ENCODE results near the gene STX18.
"Not testable (repeated sequence)": the region's sequence is repeated elsewhere in the genome, so short reads cannot be mapped to it uniquely, and the experiment has no call there.

Gene STX18

DNA sequence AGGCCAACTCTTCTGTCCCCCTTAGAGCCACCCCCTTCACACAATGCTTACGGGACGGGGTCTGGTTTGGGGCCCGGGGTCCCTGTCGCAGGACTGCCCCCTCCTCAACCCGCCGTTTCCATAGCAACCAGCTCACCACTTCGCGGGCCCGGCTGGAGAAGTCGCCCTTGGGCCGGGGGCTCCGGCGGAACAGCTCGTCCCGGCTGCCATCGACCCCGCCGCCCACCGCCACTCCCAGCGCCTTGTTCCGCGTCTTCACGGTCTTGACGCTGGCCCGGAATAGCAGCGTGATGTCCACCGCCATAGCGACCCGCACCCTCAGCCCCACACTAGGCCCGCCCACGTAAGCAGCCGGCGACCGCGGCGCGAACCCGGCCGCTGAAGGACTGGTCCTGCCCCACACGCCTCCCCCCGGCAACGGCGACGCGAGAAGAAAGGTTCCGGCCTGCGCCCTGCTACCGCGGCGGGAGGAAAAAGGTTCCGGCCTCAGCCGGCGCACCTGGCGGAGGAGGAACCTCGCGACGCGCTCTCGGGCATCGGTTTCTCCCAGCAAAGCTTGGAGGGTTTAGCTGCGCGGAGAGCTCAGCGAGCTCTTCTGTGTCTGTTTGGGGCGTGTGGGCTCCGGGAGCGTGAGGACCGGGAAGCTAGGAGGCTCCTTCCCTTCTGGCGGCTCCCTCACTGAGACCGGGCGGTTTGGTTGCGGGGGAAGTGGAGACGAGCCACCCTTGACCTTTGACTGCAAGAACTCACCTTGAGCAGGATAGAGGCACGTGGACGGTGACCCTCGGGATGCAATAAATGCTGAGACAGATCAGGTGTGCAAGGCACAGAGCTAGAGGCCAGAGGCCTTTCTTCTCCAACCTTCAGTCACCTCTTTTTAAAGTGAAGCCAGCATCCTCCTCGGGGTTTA, at the start of gene STX18:
STX18 (minus strand) TSS at position 388 of the 910 bp plus-strand sequence; CDS start at position 304, 84 bp downstream.
- DNase-seq = peak; percentile 68

DNA sequence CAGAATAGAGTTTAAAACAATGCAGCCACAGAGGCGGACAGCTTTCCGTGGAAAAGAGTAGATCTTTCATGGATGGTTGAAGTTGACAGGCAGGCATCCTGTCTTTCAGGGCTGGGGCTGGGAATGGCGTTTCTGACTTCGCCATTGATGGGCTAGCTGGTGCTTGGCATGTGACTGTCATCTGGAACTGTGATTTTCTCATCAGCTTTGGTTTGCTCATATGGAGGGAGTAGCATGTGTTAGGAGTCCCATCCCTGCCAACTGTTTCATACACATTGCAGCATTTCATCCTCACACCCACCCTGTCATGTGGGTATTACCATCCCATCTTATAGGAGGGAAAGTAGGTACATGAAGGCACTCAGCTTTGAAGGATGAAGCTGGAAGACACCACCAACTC, 49.2 kb upstream of the STX18 start:
- DNase-seq = no peak

DNA sequence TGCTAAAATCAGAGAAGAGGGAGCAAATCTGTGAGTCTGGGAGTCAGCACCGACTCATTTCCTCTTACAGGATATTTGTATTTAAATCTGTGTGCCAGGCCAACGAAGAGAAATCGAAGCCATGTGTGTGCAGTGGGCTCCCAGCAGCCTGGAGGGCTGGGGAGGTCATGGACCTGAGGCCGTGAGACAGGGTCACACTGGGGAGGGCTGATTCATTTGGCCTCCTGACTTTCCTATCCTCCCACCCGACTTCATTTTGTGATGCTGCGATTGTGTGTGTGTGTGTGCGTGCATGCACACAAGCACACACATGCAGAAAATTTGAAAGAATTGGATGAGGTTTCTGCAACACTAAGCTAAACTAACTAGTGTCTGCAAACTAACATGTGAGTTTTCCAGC, 48.7 kb upstream of the STX18 start:
- DNase-seq = no peak

GRCh38 chr4:4585012-4585670, 43.3 kb upstream of the STX18 start:
- no peak for DNase-seq

DNA sequence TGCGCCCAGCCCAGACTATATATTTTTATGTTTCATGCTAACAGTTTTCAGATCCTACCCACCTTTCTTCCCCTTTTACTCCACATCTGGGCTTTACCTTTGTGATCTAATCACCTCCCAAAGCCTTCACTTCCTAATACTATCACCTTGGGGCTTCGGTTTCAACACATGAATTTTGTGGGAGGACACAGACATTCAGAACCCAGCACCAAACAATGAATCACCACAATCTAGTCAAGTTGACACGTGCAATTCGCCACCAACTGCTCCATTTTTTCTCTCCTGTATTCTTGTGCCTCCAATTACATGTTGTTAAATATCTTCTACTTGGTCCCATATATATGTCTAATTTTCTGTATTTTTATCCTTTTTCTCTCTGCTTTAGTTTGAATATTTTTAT, 41.8 kb upstream of the STX18 start:
- no peak for DNase-seq

DNA sequence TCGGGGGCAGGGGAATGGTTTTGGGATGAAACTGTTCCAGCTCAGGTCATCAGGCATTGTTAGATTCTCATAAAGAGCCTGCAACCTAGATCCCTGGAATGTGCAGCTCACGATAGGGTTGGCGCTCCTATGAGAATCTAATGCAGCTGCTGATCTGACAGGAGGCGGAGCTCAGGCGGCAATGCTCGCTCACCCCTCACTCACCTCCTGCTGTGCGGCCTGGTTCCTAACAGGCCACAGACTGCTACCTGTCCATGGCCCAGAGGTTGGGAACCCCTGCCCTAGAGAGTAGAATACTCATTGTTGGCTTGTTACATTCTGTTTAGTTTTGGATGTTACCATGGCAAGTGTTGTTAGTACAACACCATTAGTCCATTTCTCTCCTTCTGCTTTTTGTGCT, 40.8 kb upstream of the STX18 start:
- no peak for DNase-seq

DNA sequence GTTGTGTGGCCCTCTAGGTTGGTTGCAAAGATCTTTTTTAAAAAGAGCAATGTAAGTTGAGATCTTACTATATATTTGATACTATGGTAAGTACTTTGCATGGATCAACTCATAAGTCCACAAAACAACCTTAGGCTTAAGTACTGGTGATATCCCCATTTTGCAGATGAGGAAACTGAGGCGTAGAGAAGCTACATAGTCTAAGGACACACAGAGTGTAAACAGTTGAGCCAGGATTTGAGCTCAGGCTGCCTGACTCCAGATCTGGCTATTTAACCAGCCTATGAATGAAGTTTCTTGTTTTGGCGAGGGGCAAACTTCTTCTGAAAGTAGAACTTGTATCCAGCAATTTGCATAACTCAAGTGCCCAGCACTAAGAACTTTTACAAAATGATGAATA, 38.6 kb upstream of the STX18 start:
- DNase-seq = no peak

- no peak for DNase-seq
Measured at GRCh38 chr4:4578981-4579380, 37.1 kb upstream of the STX18 start.

DNA sequence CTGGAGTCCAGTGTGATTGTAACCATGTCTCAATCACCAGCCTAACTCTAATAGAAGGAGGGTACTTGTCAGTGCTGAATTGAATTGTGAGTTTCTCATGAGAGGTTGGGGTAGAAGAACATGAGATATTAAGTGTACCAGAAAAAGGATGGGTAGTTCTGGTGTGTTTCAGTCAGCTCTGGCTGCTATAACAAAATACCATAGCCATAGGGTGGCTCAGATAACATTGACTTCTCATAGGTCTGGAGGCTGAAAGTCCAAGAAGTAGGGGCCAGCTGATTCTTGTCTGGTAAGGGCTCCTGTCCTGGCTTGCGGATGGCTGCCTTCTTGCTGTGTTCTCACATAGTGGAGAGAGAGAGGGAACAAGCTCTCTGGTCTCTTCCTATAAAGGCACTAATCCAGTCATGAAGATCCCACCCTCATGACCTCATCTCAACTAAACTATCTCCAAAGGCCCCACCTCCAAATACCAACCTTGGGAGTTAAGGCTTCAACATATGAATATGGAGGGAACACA, 35.6 kb upstream of the STX18 start:
- no peak for DNase-seq

GRCh38 chr4:4575284-4576211, 33.7 kb upstream of the STX18 start:
- no peak for DNase-seq

GRCh38 chr4:4574792-4575191, 32.9 kb upstream of the STX18 start:
- DNase-seq = no peak

DNA sequence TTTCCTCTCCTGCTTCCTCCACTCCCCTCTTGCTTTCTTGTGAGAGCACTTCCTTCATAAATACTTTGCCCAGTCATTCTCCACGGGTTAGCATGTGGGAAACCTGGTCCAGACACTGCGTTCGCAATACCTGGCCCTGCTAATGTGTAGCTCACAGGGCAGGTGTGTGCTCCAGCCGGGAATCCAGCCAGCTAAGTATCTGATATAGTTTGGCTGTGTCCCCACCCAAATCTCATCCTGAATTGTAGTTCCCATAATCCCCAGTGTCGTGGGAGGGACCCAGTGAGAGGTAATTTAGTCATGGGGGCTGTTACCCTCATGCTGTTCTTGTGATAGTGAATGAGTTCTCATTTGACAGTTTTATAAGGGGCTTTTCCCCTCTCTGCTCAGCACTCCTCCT, 32.2 kb upstream of the STX18 start:
- no peak for DNase-seq

DNA sequence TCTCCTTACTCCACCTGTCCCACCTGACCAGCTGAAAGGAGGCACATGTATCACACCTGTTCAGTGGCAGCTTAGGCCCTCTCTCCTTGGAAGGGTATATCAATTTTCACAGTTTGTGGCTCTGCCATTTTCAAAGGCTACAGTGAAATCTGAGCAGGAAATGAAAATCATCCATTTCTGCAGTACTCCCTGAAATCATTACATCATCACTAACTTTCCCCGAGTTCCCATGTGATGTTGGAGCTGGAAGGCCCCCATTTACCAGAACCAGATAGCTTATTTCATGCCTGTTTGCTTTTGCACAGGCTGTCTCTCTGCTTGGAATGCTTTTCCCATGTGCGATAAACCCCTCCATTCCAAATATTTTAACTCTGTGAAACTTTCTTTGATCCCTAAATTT, 31.0 kb upstream of the STX18 start:
- DNase-seq = no peak

- not testable (repeated sequence) for DNase-seq
Measured at GRCh38 chr4:4569861-4570260, 28.0 kb upstream of the STX18 start.

DNA sequence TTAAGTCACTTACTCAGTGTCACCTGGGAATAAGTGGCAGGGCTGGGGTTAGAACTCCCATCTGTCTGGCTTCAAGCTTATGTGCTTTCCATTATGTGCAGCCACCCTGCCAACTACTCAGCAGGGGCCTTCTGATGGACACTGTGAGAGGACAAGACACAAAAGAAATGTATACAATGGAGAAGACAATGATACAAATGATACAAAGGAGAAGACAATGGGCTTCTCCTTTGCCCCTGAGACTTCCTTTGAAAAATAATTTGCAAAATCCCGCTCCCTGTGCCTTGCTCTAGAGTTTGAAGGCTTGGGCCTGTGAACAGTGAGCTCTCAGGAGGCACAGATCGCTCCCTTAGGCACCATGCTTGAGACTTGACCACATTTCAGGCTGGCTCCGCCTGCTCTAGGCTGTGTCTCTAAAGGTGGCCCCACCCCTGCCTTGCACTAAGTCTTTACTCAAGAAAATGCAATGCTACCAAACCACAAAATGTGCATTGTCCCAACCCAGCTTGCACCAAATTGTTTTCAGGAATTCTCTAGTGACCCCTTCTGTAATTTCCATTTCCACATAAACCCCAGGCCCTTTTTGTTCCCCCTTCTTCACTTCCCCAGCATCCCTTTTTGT, 27.1 kb upstream of the STX18 start:
- no peak for DNase-seq

- DNase-seq = not testable (repeated sequence)
Measured at GRCh38 chr4:4566359-4566758, 24.5 kb upstream of the STX18 start.

DNA sequence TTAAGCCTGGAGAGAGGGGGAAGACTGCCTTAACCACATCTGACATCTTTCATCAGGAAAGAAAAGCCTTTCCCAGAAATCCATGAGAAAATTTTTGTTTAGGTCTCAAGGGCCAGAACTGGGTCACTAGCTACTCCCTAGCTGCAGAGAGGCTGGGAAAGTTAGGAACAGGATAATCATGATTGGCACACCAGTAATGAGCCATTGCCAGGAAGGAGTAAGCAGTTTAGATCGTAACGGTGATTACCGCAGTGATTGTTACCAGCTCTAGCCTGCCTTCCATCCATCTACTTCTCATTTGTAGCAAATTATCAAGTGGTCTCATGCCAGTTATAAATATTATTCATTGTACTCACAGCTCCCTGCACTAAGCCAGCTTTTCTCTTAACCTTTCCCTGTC, 22.7 kb upstream of the STX18 start:
- DNase-seq = no peak

DNA sequence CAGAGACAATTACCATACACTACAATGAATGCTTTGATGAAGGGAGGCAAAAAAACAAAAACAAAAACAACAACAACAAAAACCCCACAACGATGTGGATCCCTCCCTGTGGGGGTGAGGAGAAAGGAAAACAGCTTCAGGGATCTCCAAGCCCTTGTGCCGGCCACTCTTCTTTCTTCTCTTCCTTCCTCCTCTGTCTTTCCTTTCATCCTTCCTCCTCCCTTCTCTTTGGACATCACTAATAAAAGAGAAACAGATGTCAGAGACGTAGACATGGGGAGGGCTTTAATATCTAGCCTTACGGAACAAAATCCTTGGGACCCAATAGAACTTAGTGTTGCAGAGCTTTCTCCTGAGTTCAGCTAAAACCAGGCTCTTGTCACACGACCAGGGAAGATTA, 18.8 kb upstream of the STX18 start:
- no peak for DNase-seq

DNA sequence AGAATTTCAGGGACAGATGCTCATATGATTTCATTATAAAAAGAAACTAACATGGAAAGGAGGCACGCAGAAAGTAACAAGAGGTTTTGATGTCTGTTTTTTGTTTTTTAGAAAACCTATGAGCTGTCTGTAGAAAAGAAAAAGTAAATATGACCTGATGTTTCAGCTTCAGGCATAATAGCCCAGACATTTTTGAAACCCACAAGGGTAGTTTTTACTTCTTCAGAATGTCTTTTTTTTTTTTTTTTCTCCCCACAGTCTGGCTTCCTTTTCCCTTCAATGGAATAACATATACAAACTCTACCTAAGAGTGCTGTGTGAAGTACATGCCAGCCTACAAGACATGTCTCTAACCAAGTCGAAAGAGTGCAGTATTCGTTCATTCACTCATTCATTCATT, 18.3 kb upstream of the STX18 start:
- DNase-seq = no peak

DNA sequence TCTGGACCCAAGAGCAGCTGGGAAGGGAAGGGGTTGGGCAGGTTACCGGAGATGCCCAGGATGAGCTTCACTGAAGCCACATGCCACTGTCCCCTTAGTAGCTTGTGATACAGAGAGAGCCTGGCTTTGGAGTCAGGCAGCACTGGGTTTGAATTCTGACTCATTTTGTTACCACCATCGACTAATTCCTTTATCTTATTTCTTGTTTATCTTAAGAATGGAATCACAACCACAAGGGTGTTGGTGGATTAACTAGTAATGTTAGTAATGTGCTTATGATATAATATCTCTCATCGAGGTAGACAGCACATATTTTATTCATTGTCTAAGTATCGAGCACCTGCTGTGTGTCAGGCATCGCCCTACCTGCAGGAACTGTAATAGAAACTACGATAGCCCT, 17.7 kb upstream of the STX18 start:
- DNase-seq = no peak

- DNase-seq = no peak
Measured at GRCh38 chr4:4558881-4559280, 17.0 kb upstream of the STX18 start.

GRCh38 chr4:4555916-4556315, 14.1 kb upstream of the STX18 start:
- DNase-seq = no peak

GRCh38 chr4:4554234-4554633, 12.4 kb upstream of the STX18 start:
- DNase-seq = no peak

Data from NCI-H526 treated with DMSO at 0.1 percent for 48 hours (cell line).